Measurements from ENCODE around the gene ITIH1.
"Not testable (repeated sequence)": the region's sequence is repeated elsewhere in the genome, so short reads cannot be mapped to it uniquely, and the experiment has no call there.

The ITIH1 gene, protein sequence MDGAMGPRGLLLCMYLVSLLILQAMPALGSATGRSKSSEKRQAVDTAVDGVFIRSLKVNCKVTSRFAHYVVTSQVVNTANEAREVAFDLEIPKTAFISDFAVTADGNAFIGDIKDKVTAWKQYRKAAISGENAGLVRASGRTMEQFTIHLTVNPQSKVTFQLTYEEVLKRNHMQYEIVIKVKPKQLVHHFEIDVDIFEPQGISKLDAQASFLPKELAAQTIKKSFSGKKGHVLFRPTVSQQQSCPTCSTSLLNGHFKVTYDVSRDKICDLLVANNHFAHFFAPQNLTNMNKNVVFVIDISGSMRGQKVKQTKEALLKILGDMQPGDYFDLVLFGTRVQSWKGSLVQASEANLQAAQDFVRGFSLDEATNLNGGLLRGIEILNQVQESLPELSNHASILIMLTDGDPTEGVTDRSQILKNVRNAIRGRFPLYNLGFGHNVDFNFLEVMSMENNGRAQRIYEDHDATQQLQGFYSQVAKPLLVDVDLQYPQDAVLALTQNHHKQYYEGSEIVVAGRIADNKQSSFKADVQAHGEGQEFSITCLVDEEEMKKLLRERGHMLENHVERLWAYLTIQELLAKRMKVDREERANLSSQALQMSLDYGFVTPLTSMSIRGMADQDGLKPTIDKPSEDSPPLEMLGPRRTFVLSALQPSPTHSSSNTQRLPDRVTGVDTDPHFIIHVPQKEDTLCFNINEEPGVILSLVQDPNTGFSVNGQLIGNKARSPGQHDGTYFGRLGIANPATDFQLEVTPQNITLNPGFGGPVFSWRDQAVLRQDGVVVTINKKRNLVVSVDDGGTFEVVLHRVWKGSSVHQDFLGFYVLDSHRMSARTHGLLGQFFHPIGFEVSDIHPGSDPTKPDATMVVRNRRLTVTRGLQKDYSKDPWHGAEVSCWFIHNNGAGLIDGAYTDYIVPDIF

DNA sequence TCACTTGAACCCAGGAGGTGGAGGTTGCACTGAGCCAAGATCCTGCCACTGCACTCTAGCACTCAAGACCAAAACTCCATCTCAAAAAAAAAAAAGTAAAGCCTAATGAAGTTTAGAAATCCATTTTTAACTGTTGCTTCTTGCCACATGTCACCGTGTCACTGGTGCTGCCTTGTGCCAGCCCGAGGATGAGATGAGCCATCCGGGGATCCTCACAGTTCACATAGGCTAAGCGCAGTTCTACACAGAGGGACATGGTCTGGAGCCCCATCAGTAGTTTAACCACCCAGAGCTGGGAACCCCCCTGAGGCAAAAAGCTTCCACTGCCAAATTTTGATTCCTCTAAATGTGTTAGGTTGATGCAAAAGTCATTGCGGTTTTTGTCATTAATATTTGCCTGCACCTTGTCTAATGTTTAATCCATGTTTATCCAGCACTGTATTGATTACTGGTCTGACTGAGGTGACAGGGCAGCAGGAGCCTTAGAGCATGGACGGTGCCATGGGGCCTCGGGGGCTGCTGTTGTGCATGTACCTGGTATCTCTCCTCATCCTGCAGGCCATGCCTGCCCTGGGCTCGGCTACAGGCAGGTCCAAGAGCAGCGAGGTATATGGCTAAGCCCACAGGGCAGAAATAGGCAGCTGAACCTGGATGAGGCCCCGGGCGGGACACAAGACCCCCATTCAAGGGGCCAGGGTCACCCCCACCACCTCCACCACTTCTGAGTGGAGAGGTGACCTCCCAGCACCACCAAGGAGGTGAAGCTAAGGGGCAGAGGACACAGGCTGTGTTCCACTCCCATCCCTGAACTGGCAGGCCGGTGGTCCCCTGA, at the start of gene ITIH1:
Gene ITIH1 (plus strand): TSS at position 473 of the 832 bp plus-strand sequence. CDS start 17 bp downstream, at position 490.
- DNase-seq, result no peak

DNA sequence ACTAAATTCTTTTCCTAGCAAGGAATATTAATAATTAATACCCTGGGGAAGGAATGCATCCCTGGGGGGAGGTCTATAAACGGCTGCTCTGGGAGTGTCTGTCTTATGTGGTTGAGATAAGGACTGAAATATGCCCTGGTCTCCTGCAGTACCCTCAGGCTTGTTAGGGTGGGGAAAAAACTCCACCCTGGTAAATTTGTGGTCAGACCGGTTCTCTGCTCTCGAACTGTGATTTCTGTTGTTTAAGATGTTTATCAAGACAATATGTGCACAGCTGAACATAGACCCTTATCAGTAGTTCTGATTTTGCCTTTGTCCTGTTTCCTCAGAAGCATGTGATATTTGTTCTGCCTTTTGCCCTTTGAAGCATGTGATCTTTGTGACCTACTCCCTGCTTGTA, 48.6 kb upstream of the ITIH1 start:
- DNase-seq, result not testable (repeated sequence)

DNA sequence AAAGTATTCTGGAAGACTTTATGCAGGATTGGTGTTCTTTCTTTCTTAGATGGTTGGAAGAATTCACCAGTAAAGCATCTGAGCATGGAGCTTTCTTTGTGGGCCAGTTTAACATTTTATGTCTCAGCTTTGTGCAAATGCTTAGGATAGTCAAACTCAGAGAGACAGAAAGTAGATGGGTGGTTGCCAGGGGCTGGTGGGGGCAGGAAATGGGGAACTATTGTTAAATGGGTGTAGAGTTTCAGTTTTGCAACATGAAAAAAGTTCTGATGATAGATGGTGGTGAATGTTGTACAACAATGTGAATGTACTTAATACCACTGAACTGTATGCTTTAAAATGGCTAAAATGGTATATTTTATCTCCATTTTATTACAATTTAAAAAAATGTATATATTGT, 46.7 kb upstream of the ITIH1 start:
- no peak for DNase-seq

DNA sequence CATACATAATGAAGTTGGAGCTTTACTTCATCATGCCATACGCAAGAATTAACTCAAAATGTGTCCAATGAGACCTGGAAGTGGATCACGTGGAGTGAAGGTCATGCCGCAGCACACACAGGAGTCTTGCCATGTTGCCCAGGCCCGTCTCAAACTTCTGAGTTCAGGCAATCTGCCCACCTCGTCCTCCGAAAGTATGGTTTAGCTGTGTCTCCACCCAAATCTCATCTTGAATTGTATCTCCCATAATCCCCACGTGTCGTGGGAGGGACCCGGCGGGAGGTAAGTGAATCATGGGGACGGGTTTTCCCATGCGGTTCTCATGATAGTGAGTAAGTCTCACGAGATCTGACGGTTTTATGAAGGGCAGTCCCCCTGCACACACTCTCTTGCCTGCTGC, 45.8 kb upstream of the ITIH1 start:
- DNase-seq, result no peak

DNA sequence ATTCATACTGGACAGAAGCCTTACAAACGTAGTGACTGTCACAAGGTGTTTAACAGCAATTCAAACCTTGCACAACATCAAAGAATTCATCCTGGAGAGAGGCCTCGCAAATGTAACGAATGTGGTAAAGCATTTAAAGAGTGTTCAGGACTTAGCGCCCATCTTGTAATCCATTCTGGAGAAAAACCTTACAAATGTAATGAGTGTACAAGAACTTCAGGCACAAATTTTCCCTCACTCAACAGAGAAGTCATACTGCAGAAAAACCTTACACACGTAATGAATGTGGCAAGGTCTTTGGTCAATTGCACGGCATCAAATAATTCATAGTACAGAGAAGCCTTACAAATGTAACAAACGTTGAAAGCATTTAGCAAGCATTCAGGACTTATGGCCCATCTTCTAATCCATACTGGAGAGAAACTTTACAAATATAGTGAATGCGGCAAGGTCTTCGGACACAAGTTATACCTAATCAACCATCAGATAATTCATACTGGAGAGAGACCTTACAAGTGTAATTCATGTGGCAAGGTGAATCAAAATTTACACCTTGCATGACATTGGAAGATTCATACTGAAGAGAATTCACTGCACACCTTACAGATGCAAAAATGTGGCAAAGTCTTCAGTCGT, 44.0 kb upstream of the ITIH1 start:
- DNase-seq, result no peak

DNA sequence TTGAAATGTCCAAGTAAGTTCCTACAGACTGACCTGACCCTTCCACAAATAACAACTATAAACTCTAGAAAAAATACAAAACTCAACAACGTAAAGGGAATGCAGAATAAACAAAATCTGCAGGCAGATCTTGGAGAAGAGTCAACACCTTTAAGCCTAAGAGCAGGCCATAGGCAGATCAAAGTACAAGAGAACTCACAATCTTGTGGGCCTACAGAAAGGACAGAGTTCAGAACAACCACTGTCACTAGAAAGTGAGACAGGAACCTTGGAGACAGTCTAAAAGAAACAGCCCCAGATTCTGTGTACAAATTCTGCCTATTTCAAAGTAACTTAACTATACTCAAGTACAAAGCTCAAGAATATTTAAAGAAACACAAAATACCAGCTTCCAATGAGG, 37.7 kb upstream of the ITIH1 start:
- no peak for DNase-seq

DNA sequence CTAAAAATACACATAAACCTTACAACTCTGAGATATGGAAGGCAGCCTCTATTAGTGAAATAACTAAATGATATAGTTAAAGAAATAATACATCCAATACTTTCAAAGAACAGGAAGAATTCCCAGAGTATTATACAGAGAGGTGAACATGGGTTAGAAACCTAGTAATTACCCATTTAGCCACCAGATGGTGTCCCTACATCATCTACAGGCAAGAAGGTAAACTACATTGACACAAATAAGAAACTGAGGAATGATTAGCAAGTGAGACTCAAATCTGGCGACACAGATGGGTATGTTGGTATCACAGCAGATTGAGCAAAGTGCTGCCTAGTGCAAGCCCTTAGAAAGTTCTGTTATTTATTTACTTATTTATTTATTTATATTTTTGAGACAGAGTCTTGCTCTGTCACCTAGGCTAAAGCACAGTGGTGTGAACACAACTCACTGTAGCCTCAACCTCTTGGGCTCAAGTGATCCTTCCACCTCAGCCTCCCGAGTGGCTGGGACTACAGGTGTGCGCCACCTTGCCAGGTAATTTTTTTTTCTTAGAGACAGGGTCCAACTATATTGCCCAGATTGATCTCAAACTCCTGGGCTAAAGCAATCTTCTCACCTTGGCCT, 34.9 kb upstream of the ITIH1 start:
- DNase-seq, result no peak

DNA sequence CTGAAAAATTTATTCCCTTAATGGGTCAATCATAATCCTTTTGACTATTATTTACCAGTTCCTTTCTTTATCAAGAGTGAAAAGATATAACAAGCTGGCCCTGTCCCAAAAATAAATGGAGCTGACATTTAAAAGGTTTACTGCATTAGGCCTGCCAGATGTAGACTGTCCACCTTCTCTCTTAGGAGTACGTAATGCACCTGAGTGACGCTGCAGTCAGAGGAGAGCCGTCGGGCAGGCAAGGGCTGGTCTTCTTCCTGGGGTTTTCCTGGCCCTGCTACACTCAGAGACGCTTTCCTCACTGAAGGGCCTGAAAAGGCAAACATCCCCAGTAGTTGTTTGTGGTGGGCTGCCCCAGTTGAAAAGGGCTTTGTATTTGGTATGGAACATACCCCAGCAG, 34.2 kb upstream of the ITIH1 start:
- DNase-seq, result no peak

DNA sequence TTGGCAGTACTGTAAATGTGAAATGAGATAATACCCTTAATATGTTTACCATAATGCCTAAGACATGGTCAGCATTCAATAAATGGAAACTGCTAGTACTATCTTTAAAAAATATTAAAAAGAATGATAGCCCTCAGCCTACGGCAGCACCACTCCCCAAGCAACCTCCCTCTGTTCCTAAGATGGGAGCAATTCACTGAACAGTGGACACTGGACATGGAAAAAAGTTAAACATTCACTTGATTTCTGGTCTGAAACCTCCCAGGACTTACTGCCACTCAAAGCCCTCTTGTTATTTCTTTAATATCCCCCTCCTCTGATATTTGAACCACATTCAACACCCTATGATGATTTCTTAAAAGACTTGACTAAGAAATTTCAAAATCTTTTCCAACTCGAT, 33.7 kb upstream of the ITIH1 start:
- DNase-seq, result no peak

DNA sequence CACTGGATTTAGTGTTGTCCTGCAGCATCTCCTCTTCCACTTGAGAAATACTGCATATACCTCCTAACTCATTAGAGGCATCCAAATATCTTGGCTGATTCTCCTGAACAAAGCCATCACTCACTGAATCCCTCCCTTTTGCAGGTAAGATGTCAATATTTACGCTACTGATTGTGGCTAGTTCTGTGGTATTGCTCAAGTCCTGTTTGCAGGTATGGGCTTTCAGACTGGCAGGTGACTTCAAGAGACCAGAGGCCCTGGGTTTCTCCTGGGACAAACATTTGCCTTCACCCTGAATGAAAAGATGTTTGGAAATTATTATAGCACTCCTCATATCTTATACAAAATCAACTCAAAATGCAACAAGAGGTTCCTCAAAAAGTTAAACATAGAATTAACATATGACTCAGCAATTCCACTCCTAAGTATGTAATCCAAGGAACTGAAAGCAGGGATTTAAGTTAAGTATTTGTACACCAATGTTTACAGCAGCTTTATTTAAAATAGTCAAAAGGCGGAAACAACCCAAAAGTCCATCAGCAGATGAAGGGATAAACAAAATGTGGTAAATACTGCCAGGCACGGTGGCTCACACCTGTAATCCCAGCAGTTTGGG, 25.2 kb upstream of the ITIH1 start:
- no peak for DNase-seq

DNA sequence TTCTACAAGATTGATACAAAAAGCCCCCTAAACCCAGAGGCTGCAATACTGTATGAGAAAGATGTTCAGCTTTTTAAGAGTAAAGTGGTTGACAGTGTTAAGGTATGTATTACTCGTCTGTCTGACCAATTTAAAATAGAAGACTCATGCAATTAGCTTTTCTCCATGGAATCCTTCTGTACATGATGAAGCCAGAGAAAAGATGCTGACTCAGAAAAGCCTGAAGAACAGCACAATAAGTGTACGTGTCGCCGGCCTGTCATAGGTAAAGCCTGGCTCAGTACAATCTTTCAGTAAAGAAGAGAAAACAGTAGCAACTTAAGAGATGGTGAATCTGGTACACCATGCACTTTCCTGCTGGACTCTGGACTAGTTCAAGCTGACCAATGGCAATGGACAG, 23.0 kb upstream of the ITIH1 start:
- DNase-seq, result no peak

DNA sequence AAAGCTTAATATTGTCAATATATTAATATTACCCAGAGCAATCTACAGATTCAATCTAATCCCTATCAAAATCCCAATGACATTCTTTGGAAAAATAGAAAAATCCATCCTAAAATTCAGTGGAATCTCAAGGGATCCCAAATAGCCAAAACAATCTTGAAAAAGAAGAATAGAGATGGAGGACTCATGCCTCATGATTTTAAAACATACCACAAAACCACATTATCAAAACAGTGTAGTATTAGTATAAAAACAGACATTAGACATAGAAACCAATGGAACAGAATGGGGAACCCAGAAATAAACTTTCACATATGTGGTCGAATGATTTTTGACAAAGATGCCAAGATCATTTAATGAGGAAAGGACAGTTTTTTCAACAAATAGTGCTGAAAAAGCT, 21.3 kb upstream of the ITIH1 start:
- DNase-seq, result no peak

DNA sequence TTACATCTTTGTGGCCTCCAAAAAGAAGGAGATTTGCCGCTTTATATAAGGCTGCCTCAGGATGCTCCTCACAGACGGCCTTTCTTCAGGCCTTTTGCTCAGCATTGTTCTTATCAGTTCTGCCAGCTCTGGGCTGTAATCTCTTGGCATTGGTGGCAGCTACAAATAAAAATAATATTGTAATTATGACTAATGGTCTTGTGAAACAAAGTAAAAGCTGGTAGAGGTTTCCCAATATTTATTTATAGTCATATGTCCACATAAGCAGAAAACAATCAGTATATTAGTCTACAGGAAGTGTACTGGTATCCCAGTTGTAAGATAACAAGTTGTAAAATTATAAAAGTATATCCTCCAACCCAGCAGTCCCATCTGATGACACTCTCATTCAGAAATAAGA, 13.9 kb upstream of the ITIH1 start:
- no peak for DNase-seq

DNA sequence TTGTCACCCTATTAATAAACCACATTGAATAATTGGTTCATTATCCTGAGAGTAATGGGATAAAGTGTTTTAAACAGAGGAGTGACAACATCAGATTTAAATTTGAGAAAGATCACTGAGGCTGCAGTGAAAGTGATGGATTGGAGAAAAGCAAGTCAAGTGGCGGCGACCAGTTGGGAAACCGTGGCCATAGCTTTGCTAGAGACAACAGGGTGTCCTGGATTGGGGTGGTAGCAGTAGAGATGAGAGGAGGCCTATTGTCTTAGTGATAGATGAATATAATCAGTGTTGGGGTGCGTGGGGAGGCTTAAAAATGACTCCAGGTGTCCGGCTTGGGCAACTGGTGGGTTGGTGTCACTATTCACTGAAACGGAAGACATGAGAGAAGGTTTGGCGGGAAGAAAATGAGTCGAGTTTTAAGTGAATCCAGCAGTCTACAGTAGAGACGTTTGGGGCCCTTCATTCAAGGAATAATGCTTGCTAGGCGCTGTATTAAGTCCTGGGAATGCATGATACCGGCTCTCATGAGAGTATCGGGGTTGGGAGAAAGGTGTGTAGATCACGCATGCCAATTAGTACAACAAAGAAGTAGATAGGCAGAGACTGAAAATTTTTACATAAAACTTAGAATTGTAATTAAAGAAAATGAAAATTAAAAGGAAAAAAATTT, 7.5 kb upstream of the ITIH1 start:
- DNase-seq, result no peak

DNA sequence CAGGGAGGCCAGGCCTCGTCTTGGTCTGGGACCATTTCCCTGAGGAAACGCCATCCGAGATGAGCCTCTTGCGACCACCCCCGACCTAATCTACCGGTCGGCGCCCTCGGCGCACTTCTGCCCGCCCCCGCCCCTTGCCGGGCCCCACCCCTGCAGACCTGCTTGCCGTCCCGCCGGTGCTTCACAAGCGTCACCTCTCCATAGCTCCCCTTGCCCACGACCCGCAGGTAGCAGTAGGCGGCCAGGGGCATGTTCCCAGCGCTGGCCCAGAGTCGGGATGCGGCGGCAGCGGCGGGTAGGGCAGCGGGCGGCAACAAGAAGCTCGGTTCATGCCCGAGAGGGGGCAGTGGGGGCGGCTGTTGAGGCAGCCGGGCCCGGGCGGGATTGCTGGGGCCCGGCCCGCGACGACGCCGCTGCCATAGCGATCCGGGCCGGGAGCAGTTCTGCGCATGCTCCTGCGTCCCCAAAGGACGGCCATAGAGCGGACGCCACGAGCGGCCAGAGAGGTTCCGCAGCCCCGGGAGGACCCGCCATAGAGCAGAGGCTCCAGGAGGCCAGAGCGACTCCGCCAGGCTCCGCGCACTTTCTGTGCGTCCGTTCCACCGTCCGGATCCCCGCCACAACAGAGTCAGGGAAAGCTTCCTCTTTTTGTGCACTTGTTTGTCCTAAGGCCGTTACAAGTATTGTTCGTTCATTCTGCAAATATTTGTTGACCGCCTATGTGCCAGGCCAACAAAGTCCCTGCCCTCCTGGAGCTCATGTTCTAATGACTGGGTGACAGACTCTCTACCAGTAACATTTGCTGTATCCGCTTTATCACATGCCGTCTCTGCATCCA, 6.7 kb upstream of the ITIH1 start, which contains the start of gene NEK4:
Gene NEK4 (minus strand): TSS at position 445 of the 838 bp plus-strand sequence. CDS start 194 bp downstream, at position 251.
- DNase-seq, result peak; percentile 20

DNA sequence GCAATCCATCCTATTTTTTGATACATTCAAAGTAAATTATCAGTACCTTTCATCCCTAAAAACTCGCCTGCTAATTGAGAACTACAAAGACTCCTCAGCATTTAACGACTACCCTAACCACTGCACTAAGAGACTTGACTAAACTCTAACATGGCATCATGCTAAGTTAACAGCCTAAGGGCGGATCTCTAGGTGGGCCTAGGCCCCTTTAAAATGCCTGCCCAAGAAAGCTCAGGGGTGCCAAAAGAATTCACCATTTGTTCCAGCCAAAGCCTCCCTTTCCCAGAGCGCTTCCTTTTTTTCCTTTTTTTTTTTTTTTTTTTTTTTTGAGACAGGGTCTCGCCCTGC, 6.1 kb upstream of the ITIH1 start:
- DNase-seq, result no peak

DNA sequence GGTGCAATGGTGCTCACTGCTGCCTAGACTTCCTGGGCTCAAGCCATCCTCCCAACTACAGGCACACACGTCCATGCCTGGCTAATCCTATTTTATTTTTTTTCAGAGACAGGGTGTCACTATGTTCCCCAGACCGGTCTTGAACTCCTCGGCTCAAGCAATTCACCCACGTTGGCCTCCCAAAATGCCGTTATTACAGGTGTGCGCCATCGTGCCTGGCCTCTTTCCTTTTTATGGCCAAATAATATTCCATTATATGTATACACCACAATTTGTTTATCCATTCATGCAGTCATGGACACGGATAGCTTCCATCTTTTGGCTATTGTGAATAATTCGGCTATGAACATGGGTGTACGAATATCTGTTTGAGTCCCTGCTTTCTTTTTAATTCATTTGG, 5.7 kb upstream of the ITIH1 start:
- no peak for DNase-seq

DNA sequence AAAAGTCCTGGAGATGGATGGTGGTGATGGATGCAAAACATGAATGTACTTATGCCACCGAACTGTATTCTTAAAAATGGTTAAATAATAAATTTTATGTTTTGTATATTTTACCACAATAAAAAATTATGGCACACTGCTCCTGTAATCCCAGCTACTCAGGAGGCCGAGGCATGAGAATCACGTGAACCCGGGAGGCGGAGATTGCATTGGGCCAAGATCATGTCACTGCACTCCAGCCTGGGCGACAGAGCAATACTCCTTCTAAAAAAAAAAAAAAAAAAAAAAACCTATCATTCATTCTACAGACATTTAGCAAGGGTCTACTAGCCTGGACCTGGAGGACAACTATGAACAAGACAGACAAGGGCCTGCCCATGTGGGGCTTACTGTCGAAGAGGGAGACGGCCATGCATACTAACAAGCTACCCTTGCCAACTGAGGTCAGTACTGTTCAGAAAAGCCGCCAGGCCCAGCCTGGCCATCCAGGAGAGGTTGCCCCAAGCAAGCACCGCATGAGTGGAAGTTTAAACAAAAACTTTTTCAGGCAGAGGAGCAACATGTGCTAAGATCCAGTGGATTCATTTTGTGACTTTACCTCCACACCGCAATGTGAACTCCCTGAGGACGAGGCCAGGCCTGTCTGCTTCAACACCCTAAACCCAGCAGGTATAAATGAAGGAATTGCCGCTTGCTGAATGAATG, 3.9 kb upstream of the ITIH1 start:
- no peak for DNase-seq

DNA sequence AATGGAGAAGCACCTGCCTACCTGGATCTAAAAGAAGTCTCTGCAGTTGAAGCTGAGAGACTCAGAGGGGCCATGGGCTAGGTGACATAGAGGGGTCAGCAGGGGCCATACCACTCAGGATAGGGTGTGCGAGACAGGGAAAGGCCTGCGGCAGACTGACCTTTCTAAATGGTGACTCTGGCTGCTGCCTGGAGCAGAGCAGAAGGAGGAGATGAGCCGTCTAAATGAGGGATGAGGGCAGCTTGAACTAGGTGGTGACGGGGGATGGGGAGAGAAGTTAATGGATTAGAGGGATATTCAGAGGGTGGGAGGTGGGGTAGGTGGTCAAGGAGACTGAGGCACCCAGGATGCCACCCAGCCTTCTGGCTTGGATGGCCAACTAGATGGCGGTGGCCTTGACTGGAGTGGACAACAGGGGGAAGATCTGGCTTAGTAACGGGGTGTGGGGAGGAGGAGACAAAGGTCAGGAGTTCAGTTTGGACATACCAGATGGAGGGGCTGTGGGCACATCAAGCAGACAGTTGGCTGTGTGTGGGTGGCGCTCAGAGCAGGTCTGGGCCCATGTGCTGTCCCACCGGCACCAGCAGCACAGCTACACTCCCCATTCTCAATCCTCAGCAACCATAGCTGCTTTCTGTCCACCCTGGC, 3.2 kb upstream of the ITIH1 start:
- no peak for DNase-seq

All from NCI-H524 treated with DMSO at 0.1 percent for 48 hours (cell line).